OCI-LY3 (cell line): ENCODE measurements around the gene BOD1.

ENCODE experiments used
- CTCF ChIP-seq: fragments of 200-600, 300-600 bp; sonication (generic); IDR thresholded peaks from 2 replicates; pipeline ENCODE4 v1.5.1; 2014; ENCODE audit warnings: antibody characterized with exemption, low read length, low read depth
- EZH2phosphoT487 ChIP-seq: fragments of 200-600 bp; shearing (Covaris generic); IDR thresholded peaks from 2 replicates; pipeline ENCODE4 v1.6.1; 2018; ENCODE audit warnings: antibody characterized with exemption, mixed run types, low read depth

GRCh38 chr5:173597304-173597703 lies 19.1 kb downstream of the BOD1 start:
- TF ChIP-seq CTCF = no peak
- TF ChIP-seq EZH2phosphoT487 = no peak
